GM12872 (cell line): ENCODE results near the gene CEACAM8.

ENCODE experiments used
- TF ChIP-seq, protein P1 (sequence below): IDR thresholded peaks from 3 replicates; pipeline ENCODE4 v1.5.1; 2011; ENCODE audit warnings: low read depth, mild to moderate bottlenecking, low read length, moderate library complexity; ENCODE audit not compliant: insufficient read depth

The CEACAM8 gene

DNA sequence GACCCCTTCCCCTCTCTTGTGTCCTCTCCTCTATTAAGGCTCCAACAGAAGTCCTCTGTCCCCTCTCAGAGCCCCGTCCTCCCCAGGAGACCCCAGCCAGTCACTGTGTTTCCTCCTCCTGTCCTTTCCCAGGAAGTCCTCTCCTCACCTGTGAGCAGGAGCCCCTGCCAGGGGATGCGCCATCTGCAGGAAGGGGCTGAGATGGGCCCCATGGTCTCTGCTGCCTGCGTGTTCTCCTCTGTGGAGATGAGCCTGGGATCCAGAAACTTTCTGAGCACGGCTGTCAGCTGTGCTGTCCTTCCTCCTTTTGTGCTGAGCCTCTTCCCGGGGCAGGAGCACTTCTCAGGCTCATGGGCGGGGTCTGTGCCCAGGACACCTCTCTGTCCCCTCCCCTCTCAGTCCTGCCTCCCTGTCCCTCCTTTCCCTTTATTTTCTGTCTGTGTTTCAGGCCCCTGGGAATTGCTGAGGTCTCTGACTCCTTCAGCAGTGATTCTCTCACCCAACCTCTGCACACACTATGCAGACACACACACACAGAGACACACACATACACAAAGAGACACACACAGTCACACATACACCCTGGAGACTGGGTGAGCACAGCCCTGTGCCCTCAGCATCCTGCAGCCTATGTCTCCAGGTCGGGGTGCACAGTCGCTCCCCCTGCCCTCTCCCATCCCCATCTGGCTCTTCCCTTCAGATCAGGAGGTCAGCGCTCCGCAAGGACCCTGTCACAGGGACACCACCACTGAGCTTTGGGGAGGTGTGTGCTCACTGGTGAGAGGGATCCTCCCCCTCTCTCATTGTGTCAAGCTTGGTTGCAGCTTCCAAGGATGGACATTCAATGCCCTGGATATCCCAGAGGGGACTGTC, at the start of gene CEACAM8:
CEACAM8 (minus strand) TSS at position 308 of the 873 bp plus-strand sequence; CDS start at position 212, 96 bp downstream.
- TF ChIP-seq, protein P1, sequence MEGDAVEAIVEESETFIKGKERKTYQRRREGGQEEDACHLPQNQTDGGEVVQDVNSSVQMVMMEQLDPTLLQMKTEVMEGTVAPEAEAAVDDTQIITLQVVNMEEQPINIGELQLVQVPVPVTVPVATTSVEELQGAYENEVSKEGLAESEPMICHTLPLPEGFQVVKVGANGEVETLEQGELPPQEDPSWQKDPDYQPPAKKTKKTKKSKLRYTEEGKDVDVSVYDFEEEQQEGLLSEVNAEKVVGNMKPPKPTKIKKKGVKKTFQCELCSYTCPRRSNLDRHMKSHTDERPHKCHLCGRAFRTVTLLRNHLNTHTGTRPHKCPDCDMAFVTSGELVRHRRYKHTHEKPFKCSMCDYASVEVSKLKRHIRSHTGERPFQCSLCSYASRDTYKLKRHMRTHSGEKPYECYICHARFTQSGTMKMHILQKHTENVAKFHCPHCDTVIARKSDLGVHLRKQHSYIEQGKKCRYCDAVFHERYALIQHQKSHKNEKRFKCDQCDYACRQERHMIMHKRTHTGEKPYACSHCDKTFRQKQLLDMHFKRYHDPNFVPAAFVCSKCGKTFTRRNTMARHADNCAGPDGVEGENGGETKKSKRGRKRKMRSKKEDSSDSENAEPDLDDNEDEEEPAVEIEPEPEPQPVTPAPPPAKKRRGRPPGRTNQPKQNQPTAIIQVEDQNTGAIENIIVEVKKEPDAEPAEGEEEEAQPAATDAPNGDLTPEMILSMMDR: no peak

DNA sequence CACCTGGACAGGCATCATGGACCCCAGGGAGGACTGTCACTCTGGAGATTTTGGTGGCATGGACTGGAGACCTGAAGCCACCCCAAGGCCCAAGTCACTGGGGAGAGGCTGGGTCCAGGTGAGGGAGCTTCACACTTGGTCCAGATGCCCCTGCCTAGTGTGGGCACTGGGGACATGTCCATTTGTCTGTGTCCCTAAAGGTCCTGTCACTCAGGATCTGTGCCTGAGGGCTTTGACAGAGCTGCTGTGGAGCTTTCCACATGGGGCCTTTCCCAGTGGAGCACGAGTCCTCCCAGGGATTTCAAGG, 40.5 kb upstream of the CEACAM8 start:
- TF ChIP-seq, protein P1: no peak

DNA sequence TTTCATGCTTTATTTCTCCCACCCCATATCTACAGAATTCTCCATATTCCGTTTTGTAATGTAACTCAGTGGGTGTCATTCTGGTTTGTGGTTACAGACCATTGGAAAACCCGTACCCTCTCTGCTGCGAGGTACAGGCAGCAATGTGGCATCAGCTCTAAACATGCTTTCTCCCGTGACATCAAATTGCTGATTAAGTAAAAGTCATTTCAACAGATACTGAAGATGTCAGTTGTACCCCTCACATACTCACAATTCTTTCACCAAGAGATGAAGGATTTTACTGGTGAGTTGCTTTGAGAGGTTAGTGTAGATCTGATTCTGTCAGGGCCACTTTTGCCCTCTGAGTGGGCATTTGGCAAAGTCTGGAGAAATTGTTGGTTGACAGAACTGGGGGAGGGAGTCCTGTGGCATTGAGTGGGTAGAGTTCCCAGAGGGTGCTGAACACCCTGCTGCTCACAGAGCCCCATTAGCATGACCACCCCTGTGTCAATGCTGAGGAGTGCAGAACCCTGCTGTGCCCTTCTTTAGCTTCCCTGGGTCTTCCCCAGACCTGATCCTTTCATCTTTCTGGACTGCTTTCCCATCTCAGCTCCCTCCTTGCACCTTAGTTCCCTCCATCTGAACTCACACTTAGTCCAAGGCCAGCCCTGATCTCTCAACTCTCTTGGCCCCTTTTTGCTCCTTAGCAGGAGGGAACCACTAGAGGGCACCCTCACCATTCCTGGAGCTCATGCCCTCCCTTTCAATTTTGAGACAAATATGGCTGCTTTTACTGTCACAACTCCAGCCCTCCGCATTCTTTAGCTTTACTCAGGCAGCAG, 39.9 kb upstream of the CEACAM8 start:
- TF ChIP-seq, protein P1: peak; percentile 87

DNA sequence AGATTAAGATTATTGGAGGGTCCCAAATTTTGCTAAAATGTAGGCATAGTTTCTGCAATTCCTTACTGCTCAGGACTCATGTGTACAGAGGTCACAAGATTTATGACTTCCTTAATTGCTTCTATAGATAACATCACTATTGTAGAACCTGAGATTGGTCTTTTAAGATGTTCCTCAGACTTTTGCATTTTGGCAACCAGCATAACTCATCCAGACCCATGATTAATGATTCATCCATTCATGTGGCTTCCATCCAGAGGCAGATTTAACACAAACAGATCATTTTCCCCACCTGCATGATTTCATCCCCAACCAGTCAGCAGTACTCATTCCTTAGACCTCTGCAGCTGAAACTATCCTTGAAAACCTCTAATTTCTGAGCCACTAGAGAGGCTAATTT, 34.5 kb upstream of the CEACAM8 start:
- TF ChIP-seq, protein P1: no peak

DNA sequence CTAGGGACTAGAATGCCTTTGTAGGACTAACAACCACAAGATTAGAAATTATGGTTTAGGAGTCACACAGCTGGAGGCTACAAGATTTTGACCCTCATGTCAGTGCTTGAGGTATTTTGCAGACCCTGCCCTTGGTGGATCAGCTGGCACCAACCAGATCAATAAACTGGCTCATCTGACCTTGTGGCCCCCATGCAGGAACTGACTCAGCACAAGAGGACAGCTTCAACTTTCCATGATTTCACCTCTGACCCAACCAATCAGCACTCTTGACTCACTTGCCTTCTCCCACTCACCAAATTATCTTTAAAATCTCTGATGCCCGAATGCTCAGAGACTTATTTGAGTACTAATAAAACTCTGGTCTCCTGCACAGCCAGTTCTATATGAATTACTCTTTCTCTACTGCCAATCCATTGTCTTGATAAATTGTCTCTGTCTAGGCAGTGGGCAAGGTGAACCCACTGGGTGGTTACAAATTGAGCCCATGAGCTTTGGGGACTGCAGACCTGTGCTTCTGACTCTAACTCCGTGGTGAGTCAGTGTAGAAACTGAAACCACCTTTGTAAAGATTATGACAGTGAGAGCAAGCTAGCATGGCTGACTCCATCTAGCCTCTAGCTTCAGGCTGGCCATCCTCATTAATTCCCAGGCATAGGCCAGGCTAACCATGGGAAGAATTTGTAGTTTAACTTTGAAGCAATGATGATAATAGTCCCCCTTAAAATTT, 33.9 kb upstream of the CEACAM8 start:
- TF ChIP-seq, protein P1: no peak

DNA sequence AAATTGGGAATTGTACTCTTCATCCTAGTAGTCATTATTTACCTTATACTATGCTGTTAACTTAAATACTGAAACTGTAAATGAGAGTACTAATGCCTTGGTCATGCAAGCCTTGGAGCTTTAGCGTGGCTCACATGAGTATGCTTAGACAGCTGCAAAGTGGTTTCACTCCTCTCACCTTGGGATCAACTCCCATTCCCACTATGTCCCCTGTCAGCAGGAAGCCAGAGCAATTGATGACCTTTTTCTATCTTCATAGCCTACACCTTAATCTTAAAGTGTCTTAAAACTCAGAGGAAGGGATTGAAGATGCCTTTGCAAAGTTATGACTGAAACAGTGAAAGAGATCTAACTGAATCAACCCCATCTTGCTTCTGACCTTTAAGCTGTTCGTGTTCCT, 33.2 kb upstream of the CEACAM8 start:
- TF ChIP-seq, protein P1: no peak

DNA sequence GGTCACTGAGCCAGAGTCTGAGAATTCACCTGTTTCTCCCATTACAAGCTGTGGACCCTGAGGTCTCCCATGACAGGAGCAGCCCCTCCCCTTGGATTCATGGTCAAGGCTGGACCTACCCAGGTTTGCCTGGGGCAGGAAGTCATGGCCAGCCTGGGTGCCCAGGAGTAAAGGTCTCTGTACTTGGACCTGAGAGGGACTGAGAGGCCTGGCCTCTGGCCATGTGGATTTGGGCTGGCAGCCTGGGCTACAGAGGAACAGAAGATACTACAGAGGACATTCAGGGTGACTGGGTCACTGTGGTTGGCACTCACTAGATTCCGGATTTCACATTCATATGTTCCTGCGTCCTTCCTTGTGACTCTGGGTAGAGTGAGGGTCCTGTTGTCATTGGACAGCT, 31.5 kb upstream of the CEACAM8 start:
- TF ChIP-seq, protein P1: no peak
